Measurements from ENCODE around the gene VEZF1.
"Not testable (repeated sequence)": the region's sequence is repeated elsewhere in the genome, so short reads cannot be mapped to it uniquely, and the experiment has no call there.

The VEZF1 gene

DNA sequence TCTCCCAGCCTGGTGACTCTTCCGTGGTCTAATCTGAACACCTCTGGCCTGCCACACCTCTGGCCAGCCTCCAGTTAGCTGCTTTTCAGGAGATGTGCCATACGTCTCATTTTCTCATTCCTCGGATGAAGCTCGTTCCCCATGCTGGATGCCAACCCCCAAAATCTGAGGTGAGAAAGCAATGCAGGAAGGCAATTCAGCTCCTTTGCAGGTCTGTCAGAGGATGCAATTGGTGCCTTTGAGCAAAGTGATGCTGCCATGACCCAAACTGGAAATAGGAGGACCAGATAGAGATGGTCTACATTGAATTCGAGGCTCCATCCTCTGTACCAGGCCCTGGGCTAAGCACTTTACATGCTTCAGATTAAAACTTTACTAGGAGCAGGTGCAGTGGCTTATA, 21.8 kb downstream of the VEZF1 start:
- TF ChIP-seq, protein P1, sequence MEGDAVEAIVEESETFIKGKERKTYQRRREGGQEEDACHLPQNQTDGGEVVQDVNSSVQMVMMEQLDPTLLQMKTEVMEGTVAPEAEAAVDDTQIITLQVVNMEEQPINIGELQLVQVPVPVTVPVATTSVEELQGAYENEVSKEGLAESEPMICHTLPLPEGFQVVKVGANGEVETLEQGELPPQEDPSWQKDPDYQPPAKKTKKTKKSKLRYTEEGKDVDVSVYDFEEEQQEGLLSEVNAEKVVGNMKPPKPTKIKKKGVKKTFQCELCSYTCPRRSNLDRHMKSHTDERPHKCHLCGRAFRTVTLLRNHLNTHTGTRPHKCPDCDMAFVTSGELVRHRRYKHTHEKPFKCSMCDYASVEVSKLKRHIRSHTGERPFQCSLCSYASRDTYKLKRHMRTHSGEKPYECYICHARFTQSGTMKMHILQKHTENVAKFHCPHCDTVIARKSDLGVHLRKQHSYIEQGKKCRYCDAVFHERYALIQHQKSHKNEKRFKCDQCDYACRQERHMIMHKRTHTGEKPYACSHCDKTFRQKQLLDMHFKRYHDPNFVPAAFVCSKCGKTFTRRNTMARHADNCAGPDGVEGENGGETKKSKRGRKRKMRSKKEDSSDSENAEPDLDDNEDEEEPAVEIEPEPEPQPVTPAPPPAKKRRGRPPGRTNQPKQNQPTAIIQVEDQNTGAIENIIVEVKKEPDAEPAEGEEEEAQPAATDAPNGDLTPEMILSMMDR (IDR thresholded peaks at IDR 0.05; ENCODE audit: borderline replicate concordance, control extremely low read depth, extremely low read depth, insufficient read depth, missing control alignments), result no peak
- DNase-seq (ENCODE audit: low spot score), result no peak

DNA sequence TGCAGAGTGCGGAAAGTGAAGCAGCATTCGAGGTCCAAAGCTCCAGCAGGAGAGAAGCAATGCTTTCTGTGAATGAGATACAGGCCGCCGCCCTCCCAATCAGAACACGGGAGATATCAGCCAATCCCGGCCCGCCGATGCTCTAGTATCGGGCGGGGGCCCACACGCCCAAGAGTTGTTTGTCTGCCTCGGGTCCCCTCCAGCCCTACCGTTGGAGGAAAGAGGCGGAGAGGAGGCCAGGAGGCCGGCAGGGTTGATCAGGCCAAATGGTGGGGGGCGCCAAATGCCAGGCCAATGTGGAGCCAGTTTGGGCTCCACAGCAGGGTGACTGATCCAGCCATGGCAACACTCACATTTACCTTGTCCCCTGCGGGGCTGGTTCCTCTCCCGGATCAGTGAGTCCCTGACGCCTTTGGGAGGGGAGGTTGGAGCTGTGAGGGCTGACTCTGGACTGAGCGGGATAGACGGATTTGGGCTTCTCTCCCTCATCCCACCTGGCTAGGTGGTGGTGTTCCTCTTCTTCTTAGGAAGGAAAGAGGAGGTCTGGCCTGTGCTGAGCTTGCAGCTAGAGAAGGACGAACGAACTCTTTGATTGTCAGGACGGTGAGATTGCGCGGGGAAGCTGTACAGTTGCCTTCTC, 22.4 kb downstream of the VEZF1 start:
- TF ChIP-seq, protein P1 (IDR thresholded peaks at IDR 0.05; ENCODE audit: borderline replicate concordance, control extremely low read depth, extremely low read depth, insufficient read depth, missing control alignments), result no peak
- no peak for DNase-seq (ENCODE audit: low spot score)
- in situ Hi-C loops (cut with MboI; ENCODE audit: low sequenced_read_pairs, unreplicated experiment), result no loop called here

More for the DNA sequence above, 21.8 kb downstream of the VEZF1 start:
- in situ Hi-C loops (cut with MboI; ENCODE audit: low sequenced_read_pairs, unreplicated experiment), result no loop called here

DNA sequence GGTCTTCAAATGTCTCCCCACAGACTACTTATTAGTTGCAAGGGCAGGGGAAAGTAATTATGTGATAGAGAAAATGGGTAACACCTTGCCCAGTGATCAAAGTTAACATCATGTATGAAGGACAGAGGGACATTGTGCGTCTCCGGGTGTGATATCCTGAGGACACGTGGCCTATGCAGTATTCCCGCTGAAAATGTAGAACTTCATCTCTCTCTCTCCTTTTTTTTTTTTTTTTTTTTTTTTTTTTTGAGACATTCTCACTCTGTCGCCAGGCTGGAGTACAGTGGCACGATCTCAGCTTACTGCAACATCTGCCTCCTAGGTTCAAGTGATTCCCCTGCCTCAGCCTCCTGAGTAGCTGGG, 24.9 kb downstream of the VEZF1 start:
- TF ChIP-seq, protein P1 (IDR thresholded peaks at IDR 0.05; ENCODE audit: borderline replicate concordance, control extremely low read depth, extremely low read depth, insufficient read depth, missing control alignments), result no peak
- in situ Hi-C loops (cut with MboI; ENCODE audit: low sequenced_read_pairs, unreplicated experiment), result no loop called here
- no peak for DNase-seq (ENCODE audit: low spot score)

DNA sequence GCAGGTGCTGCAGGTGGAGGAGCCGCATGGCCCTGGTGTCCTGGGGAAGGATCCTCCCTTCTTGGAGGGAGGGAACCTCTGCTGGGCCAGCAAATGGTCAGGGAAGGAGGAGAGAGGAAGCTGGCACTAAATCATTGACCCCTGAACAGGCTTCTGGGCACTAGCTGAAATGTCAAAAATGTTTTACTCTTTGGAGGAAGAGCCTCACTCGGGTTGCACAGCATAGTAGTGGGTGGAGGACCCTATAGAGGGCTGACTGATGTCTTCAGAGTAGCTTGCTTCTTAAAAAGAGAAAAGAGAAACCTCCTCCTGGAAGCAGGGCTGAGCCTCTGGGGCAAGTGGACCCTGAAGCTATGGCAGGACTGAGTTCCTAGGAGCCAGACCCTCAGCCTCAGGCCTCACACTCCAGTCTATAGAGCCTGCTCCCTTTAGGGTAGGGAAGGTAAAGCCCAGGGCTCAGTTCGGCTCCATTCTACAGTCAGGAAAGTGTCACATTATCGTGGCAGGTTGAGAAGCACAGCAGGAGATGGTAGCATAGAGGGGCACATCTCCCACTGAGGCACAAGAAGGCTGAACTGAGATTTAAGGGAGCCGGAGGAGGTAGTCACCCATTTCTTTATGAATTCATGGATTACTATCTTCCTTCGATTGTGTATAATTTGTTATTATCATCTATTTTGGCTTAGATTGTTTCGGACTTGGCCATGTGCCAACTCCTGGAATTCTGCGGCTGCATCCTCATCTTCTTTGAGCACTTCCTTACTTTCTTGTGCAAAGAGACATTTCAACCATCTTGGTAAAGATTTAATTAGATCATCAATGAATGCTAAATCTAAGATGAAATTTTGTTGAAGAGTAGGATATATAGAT, 25.5 kb downstream of the VEZF1 start:
- TF ChIP-seq, protein P1 (IDR thresholded peaks at IDR 0.05; ENCODE audit: borderline replicate concordance, control extremely low read depth, extremely low read depth, insufficient read depth, missing control alignments), result no peak
- DNase-seq (ENCODE audit: low spot score), result no peak
- in situ Hi-C loops (cut with MboI; ENCODE audit: low sequenced_read_pairs, unreplicated experiment), result no loop called here

DNA sequence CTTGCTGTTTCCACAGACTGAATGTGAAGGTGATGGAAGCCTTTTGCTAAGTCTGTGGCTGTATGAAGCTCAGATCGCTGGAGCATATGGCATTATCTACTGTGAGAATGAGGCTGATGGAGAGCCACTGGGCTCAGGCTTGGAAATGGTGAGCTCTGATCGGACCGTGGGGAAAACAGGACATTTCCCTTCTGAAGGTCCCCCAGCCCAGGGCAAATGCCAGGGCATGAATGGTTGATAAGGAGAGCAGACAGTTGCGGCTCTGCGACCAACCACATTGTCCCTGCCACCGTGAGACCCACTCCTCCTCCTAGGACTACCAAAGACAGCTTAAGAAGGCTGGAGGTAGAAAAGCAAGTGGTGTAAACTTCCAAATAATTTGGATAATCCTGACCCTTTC, 28.1 kb downstream of the VEZF1 start:
- TF ChIP-seq, protein P1 (IDR thresholded peaks at IDR 0.05; ENCODE audit: borderline replicate concordance, control extremely low read depth, extremely low read depth, insufficient read depth, missing control alignments), result no peak
- in situ Hi-C loops (cut with MboI; ENCODE audit: low sequenced_read_pairs, unreplicated experiment), result no loop called here
- no peak for DNase-seq (ENCODE audit: low spot score)

DNA sequence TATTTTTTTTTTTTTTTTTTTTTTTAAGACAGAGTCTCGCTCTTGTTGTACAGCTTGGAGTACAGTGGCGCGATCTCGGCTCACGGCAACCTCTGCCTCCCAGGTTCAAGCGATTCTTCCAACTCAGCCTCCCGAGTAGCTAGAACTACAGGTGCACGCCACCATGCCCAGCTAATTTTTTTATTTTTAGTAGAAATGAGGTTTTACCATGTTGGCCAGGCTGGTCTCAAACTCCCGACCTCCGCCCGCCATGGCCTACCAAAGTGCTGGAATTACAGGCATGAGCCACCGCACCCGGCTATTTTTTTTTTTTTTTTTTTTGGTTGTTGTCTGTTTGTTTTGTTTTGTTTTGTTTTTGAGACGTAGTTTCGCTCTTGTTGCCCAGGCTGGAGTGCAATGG, 29.7 kb downstream of the VEZF1 start:
- in situ Hi-C loops (cut with MboI; ENCODE audit: low sequenced_read_pairs, unreplicated experiment), result not testable (repeated sequence)

DNA sequence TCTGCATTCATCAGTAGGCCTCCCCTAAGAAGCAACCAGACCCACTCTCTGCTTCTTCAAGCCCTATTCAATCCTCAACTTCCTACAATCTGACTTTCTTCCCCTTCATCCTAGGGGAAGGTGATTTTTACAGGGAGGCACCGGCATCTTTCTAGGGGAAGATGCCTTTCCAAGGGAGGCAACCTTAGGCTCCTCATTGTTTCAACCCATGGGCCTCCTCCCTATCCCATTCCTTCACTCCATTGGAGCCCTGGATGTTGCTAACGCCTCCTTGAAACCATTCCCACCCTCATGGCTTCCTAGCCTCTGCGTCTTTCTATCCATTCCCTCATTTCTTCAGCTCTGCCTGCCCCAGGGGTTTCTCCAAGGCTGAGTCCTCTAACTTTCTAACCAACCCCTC, 30.2 kb downstream of the VEZF1 start:
- no peak for DNase-seq (ENCODE audit: low spot score)
- in situ Hi-C loops (cut with MboI; ENCODE audit: low sequenced_read_pairs, unreplicated experiment), result no loop called here
- TF ChIP-seq, protein P1 (IDR thresholded peaks at IDR 0.05; ENCODE audit: borderline replicate concordance, control extremely low read depth, extremely low read depth, insufficient read depth, missing control alignments), result no peak

More for the DNA sequence above, 29.7 kb downstream of the VEZF1 start:
- DNase-seq (ENCODE audit: low spot score), result not testable (repeated sequence)
